HTERT RPE-1 (cell line): ENCODE results near the gene EML5.

ENCODE experiments used
- in situ Hi-C: fragments of 300-500 bp; cut with MboI; formaldehyde crosslinking; loops from 4 replicates; pipeline ENCODE4 v1.14.3; 2020; ENCODE audit warnings: low sequenced_read_pairs

Gene EML5

DNA sequence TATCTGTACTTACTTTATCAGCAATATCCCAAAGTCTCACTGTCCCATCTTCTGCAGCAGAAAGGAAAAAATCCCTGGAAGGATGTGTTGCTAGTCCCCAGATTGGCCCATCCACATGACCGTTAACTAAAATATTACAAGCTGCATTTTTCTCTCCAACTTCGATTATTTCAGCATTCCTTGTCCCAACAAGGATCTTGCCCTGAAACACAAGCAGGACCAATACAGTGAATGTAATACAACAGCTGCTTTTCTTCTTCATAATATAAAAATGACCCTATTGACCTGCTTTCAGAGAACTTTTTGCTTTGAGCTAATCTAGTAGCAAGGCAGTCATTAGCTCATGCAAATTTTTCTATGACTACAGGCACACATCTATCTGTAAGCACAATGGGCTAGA is 171.7 kb downstream of the EML5 start:
- in situ Hi-C loops: no loop called here

DNA sequence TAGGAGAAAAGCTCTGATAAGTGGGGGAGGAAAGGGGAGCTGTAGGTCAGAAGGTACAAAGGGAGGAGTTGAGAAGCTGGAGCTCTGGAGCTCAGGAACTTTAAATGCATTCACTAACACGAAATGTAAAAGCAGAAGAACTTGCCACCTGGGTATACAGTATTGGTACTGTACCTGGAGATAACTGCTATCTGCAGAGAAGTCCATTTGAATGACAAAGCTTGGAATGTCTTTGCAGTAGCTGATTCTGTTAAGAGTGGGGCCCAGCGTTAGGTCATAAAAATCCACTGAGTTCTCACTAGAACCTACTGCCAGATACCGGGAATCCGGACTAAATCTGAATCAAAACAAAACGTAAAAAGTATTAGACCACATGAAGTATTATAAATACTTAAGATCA is 174.3 kb downstream of the EML5 start:
- in situ Hi-C loops: no loop called here

DNA sequence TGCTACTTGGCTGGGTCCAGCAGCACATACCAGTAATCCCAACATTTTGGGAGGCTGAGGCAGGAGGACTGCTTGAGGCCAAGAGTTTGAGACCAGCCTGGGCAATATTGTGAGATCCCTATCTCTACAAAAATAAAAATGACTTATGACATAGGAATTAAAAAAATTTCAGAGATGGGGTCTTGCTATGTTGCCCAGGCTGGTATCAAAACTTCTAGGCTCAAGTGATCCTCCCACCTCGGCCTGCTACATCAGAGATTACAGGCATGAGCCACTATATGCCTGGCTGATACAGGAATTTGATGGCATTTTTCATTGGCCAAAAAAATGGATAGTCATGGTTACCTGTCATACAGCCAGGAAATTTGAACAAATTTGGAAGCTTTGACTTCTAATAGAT is 175.3 kb downstream of the EML5 start:
- in situ Hi-C loops: no loop called here

DNA sequence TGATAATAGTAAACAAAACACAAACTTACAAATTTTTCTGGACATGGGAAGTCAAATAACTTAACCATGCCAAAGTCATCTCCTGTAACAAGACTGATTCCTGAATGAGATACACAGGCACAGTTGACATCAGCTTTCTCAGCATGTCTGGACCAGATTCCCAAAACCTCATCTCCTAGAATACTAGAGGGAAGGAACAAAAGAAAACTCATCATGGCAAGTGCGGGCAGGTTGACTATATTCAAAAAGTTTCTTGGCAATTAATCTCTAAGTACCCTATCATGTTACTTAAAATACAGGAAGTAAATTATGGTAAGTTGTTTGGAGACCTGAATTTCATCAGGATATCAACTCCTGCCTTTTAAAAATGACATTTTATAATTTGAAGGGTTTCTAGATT is 176.1 kb downstream of the EML5 start:
- in situ Hi-C loops: no loop called here

DNA sequence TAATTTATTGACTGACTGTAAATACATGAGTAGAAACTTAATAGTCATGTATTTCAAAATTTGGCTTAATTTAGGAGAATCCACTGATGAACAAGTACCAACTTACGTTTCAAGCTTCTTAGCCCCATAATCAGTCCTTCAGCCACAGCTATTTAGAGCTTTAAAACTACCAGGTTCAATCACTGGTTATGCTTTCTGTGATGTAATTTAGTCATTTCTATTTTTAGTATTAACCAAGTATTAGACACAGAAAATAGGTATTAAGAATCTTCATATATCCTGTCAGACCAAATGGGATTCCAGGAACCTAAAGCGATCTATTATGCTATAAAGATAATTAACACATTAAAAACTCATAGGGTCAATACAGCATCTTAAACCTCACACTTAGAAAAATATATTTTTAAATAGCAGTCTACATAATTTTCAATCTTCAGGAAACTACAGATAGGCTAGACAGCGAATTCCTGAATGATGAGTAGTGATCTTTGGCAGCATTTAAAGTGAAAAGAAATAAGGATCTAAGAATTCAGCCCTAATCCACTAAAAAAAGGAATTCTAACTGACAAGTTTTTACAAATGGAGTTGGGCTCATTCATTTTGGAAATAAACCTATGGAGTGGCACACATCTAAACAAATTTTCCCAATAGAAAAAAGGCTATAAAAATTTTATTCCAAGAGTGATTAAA is 178.4 kb downstream of the EML5 start:
- in situ Hi-C loops: no loop called here

DNA sequence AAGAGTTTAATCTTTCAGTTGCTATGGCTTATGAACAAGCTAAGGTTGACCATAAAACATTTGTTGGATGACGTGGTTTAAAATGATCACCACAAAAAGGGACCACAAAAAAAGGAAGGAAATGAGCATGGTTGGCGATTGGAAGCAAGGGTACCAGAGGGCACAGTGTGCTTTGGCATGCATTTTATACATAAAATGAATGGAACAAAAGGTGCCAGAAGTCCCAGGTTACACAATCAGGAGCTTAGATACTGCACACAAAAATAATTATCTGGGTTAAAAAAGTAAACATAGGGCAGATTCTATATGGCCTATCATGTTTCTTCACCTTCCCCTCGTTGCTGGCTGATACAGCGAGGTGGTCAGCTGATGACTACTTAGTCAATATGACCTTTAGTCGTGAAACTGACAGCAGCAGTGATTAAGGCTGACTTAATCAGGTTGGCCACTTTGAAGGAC is 179.2 kb downstream of the EML5 start:
- in situ Hi-C loops: no loop called here

DNA sequence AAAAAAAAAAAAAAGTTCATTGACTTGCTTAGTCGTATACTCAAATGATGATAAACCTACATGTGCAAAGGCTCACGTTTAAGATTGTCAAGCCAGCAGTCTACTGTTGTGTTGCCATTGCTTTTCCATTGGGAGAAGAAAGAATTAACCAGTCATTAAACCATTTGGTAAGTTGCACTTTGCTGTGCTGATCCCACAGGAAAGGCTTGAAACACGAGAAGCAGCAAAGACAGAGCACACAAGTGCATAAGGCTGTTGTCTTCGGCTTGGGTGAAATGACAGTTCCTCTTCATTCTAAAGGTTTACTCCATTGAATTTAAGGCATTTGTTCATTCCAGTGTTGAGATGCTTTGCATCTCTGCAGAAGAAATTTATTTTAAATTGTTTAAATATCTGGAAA is 179.8 kb downstream of the EML5 start:
- in situ Hi-C loops: no loop called here

DNA sequence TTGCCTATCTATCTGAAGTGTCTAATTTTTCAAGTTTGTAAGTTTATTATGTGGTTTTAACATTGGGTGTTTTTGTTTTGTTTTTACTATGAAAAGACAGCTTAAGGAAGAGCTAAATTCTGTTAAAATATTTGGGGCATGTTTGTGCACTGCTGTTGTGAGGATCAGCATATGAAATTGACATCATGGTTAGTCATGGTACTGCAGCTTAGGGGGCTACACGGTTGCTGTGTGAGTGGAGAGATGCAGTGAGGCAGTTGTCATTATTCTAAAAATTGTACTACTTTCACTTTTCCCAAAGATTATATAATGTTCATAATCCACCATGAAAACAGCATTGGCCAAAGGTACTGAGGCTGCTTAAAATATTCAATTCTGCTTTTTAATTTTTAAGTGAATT is 180.9 kb downstream of the EML5 start:
- in situ Hi-C loops: no loop called here

DNA sequence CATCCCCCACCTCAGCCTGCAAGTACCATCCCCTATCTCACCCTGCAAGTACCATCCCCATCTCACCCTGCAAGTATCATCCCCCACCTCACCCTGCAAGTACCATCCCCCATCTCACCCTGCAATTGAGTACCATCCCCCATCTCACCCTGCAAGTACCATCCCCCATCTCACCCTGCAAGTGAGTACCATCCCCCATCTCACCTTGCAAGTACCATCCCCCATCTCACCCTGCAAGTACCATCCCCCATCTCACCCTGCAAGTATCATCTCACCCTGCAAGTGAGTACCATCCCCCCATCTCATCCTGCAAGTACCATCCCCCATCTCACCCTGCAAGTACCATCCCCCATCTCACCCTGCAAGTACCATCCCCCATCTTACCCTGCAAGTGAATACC is 184.9 kb downstream of the EML5 start:
- in situ Hi-C loops: no loop called here

DNA sequence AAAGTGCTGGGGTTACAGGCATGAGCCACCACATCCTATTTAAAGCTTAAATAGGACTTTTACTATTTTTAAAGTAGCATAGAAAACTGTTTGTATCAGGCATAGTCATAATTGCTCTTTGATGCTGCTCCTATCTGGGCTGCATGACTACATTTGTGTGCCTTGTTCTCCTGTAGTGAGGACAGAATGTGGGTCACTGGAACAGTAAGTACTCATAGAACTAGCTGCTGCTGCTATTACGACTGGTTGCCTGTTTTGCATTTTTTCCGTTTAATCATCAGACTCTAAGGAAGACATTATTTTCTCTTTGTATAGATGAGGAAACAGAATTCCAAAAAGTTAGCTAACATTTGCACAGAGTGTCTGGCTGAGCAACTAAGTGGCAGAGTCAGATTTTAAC is 187.2 kb downstream of the EML5 start:
- in situ Hi-C loops: no loop called here

DNA sequence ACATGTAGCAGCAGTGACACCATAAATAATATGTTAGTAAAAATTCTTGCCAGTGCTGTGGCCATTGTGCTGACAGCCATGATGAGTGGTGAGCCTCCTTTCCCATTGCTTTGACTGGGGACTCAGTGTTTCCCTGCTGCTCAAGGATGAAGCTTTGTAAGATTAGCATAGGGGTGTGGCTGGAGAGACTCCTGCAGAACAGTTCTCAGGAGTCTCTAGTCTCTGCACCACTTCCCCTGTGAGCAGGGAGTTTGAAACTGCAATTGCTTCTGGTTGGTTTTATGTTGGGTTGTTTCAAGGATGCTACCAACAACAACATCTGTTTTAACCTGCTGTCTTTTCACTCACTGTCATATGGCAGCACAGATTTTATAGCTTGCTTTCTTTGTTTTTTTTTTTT is 188.5 kb downstream of the EML5 start:
- in situ Hi-C loops: no loop called here

DNA sequence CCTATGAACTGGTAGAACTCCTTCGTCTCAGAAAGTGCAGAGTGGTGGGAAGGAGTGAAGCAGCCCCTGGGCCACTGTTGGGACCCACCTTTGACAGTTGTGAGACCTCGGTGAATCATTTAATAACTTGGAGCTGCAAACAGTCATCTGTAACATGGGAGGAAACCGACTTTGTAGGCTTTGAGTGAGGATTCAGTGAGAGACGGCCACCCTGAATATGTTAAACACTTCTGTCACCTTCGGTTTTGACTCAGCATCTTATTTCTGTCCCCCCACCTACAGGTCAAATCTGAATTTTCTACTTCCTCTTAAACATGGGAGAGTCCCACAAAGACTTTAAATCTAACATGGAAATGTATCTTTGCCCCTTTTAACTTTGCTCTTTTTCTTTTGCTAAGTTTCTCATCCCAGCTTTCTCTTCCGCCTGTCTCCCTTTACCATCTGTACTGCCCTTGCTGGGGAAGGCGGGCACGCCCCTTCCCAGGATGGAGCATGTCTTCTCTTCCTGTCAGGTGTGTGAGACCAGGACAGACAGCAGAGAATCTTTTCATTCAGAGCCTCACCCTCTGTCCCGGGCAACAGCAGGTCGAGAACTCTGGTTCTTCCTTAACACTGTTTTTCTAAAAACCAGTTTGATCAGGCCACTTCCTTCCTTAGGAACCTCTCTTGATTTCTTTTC is 192.9 kb downstream of the EML5 start:
- in situ Hi-C loops: no loop called here

DNA sequence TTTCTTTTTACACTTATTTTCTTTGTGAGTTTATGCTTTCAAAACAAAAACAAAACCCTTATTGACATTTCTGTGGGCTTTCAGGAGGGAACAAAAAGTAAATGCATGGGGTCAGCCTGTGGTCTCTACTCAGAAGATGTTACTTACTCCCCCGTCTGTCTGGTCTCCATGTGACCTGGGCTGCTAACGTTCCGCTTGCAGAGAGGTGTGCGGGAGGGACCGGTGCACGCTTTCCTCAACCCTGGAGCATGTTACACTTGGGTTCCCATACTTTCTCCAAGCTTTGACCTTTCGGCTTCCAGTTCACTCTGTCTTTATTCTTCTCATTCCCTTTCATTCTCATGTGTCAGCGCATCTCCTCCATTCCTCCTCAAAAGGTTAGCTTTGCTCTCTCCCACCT is 193.4 kb downstream of the EML5 start:
- in situ Hi-C loops: no loop called here

DNA sequence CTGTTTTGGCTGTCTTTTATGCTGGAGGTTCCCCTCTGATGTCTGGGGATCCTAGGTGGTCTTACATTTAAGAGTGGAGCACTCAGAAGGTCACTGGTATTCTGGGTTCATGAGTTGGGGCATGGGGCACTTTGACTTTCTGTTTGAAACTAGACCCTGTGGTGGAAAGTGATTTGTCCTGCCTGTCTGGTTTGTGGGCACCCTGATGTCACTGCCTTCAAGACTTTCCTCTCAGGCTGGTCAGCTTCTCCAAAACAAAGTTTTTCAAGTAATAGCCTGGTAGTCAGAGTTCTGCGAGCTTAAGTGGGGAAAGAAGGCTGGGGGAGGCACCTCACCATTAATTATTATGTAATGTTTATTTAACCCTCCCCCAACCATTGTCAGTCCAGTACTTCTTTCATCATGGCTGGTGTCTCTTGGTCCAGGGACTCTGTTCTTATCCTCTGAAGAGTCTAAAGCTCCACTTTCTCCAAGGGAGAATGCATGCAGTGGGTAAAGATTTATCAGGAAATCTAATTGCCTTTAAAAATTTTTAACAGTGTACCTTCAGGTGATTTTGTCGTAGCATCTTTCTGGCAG is 194.6 kb downstream of the EML5 start:
- in situ Hi-C loops: no loop called here

DNA sequence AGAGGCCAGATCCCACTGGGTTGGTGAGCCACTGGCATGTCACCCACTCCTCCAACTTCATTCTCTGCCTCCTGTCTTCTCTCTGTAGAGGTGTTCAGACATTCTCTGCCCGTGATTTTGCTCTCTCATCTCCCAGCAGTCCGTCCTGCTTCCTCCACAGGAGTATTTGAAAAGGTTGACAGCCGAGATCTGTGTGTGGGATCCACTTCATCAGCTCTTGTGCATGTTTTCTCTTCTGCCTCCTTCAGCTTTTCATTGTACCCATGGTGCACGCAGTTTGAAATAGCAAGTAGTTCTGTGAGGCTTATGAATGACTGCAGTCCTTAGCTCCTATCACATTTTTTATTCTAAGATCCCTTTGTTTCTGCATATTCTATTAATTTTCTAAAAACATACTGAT is 195.2 kb downstream of the EML5 start:
- in situ Hi-C loops: no loop called here

DNA sequence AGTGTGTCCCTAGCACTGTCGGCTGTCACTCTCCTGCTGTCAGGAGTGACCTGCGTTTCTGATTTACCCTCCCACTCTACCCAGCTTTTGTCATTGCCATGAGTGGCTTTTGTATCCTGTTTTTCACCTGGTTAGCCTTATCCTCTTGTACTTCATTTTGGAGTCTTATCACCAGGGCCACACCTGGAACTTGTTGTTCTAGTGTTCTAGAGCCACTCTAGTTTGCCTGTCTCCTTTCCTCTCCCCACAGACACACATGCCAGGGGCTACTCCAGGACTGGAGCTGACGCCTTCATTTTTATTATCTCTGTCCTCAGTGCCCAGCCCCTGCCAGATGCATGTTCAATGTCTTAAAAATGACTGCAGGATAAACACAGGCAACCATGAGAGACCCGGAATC is 195.7 kb downstream of the EML5 start:
- in situ Hi-C loops: no loop called here

DNA sequence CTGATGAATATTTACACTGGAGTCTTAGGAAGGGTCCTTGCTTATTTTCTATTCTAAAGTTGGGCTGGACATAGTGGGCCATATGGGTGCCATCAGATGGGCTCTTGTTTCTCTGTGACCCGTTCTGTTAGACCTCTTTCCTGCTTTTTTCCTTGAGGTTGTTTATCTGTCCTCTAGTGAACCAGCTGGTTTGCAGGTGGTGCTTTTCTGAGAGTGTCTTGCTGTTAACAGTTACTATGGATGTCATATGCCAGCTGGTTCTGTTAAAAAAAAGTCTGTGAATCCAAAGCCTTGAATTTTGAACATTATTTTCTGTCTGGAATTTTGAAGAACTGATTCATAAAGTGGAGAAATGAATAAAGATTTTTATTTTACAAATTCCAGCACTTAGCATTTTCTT is 200.7 kb downstream of the EML5 start:
- in situ Hi-C loops: no loop called here

DNA sequence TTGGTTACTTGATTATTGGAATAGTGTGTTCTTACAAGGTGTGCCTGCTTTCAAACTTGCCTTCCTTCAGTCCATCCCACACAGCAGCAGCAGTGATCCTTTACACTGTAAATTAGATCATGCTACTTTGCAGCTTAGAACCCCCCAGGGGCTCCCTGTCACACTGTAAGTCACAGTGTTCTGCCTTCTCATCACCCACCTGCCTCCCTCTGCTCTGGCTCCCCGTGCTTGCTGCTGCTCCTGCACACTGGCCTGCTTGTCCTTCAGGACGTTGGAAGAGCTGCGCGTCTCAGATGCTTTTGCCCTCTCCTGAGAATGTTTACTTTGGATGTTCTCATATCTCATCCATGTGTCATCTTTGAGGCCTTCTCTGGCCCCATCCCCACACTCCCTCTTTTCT is 202.6 kb downstream of the EML5 start:
- in situ Hi-C loops: no loop called here

DNA sequence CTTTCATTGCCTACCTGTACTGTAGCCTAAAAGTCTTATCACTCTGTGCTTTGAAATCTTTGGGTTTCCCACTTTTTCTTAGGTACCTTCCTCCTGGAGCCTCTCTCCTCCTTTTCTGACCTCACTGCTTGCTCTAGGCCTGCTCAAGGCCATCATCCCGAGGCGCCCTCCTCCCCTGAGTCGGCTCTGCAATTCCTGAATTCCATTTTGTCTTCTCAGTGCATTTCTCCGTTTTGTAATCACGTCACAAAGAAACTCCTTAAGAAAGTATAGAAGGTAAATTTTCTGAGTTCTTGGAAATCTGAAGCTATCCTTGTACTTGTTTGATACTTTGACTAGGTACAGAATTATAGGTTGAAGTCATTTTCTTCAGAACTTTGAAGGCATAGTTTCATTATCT is 204.7 kb downstream of the EML5 start:
- in situ Hi-C loops: no loop called here

DNA sequence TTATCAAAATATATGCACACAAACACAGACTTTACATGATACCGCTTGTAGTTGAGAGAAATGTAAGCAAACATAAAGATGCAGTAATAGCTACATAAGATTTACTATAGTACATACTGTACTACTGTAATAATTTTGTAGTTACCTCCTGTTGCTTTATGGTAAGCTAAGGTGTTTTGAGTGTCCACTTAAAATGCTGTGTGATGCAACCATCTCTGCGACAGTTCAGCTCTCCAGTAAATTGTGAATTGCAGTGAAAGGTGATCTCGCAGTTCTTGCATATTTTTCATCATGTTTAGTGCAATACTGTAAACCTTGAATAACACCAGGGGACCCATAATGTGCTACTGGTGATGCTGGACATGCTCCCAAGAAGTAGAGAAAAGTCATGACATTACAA is 208.3 kb downstream of the EML5 start:
- in situ Hi-C loops: no loop called here

DNA sequence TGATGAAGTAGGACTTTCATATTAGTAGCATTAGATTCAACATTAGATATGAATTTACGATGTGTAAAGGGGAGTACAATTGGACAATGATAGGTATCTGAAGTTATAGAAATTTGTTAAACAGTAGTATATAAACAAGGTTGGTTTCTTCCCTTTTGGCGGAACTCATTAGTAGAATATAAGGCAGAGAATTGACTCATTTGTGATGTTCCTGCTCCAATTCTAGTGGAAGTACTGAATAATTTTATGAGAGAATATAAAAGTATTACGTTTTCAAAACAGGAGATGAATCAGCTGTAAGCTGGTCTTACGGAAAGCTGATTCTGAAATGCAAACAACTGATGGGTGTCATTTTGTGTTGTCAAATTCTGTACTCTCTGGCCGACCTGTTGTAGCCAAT is 216.5 kb downstream of the EML5 start:
- in situ Hi-C loops: no loop called here

DNA sequence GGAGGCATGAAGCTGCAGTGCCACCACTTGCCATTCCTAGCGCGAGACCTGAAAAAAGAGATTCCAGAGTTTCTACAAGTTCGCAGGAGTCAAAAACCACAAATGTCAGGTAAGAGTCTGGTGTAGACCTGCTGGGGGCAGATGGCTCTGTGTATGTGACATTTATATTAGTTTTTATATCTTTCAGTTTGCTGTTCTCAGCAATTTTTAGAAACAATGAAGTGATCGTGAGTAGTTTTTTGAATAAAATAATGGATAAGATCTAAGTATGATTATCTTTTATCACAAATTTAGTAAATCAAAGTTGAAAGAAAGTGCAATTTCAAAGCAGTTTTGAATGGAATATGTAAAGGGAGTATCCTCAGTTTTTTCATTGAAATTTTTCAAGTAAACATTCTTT is 220.6 kb downstream of the EML5 start:
- in situ Hi-C loops: no loop called here

DNA sequence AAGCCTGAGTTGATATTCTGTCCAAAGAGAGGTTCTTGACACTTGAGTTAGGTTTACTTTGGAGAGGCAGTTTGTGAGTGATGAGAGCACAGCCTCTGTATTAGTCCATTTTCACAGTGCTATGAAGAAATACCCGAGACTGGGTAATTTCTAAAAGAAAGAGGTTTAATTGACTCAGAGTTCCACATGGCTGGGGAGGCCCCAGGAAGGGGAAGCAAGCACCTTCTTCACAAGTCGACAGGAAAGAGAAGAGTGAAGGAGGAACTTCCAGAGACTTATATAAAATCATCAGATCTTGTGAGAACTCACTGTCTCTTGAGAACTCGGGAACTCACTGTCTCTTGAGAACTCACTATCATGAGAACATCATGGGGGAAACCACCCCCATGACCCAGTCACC is 224.6 kb downstream of the EML5 start:
- in situ Hi-C loops: no loop called here
